MM.1S (cell line): ENCODE results near the gene ADCY5.

ENCODE experiments used
- DNase-seq: peaks from one replicate; pipeline ENCODE4 v3.0.0-alpha.2; 2015
- H2AFZ ChIP-seq: fragments of 300-600 bp; sonication (generic); 2 replicates; pipeline ENCODE4 v1.6.0; 2016; ENCODE audit warnings: antibody characterized with exemption, low read length
- H3F3A ChIP-seq: fragments of 300-600 bp; sonication (generic); 2 replicates; pipeline ENCODE4 v1.6.1; 2016; ENCODE audit warnings: mild to moderate bottlenecking, antibody characterized with exemption, low read length, moderate library complexity, mixed read lengths; ENCODE audit not compliant: insufficient read depth
- H3K27ac ChIP-seq: fragments of 300-600 bp; sonication (generic); 2 replicates; pipeline ENCODE4 v1.5.1; 2016; ENCODE audit warnings: mild to moderate bottlenecking, low read length
- H3K27me3 ChIP-seq: fragments of 300-600 bp; sonication (generic); replicated peaks from 2 replicates; pipeline ENCODE4 v1.6.0; 2016; ENCODE audit warnings: low read length; ENCODE audit not compliant: insufficient read depth
- H3K36me3 ChIP-seq: fragments of 300-600 bp; sonication (generic); replicated peaks from 2 replicates; pipeline ENCODE4 v1.6.1; 2016; ENCODE audit warnings: mild to moderate bottlenecking, low read length, mixed read lengths; ENCODE audit not compliant: insufficient read depth
- H3K4me1 ChIP-seq: fragments of 300-600 bp; sonication (generic); 2 replicates; pipeline ENCODE4 v1.6.1; 2016; ENCODE audit warnings: low read length, mixed read lengths
- H3K4me2 ChIP-seq: fragments of 300-600 bp; sonication (generic); 2 replicates; pipeline ENCODE4 v1.6.0; 2016; ENCODE audit warnings: low read depth, low read length
- H3K4me3 ChIP-seq: fragments of 300-600 bp; sonication (generic); 2 replicates; pipeline ENCODE4 v1.5.1; 2016; ENCODE audit warnings: low read length, mixed read lengths
- H3K79me2 ChIP-seq: fragments of 300-600 bp; sonication (generic); 2 replicates; pipeline ENCODE4 v1.6.1; 2016; ENCODE audit warnings: mixed run types, low read length, mixed read lengths
- H3K9ac ChIP-seq: fragments of 300-600 bp; sonication (generic); 2 replicates; pipeline ENCODE4 v1.6.1; 2016; ENCODE audit warnings: low read length, mixed read lengths
- H3K9me2 ChIP-seq: fragments of 300-600 bp; sonication (generic); replicated peaks from 2 replicates; pipeline ENCODE4 v1.6.1; 2016; ENCODE audit warnings: mild to moderate bottlenecking, low read length, mixed read lengths; ENCODE audit not compliant: insufficient read depth
- H3K9me3 ChIP-seq: fragments of 300-600 bp; sonication (generic); replicated peaks from 2 replicates; pipeline ENCODE4 v1.6.1; 2016; ENCODE audit warnings: mild to moderate bottlenecking, low read length, mixed read lengths; ENCODE audit not compliant: insufficient read depth
- H4K20me1 ChIP-seq: fragments of 300-600 bp; sonication (generic); 2 replicates; pipeline ENCODE4 v1.6.1; 2016; ENCODE audit warnings: mild to moderate bottlenecking, low read length, moderate library complexity, mixed read lengths; ENCODE audit not compliant: insufficient read depth
- CTCF ChIP-seq: fragments of 300-600 bp; sonication (generic); IDR thresholded peaks from 2 replicates; pipeline ENCODE4 v1.5.1; 2016; ENCODE audit warnings: antibody characterized with exemption, low read length, mixed read lengths
- EZH2 ChIP-seq: fragments of 300-600 bp; sonication (generic); optimal IDR thresholded peaks from 2 replicates; pipeline ENCODE3; 2017; ENCODE audit warnings: low read depth, mild to moderate bottlenecking, antibody characterized with exemption, low read length, mixed read lengths
- EZH2phosphoT487 ChIP-seq: fragments of 300-600 bp; sonication (generic); IDR thresholded peaks from 2 replicates; pipeline ENCODE4 v1.6.1; 2018; ENCODE audit warnings: antibody characterized with exemption, low read length

The ADCY5 gene

GRCh38 chr3:123302961-123303360 lies 145.9 kb downstream of the ADCY5 start:
- H3F3A ChIP-seq = no peaks in the 10 kb centered on the region
- no peak overlapping the region for H3K9ac ChIP-seq
- H3K27me3 ChIP-seq = no peaks in the 10 kb centered on the region
- TF ChIP-seq EZH2 (no peak), CTCF (no peak), EZH2phosphoT487 (no peak)
- no peak overlapping the region for H3K4me2 ChIP-seq
- no peak overlapping the region for H3K4me3 ChIP-seq
- no peak overlapping the region for H2AFZ ChIP-seq
- H3K79me2 ChIP-seq = no peaks in the 10 kb centered on the region
- no peaks in the 10 kb centered on the region for H3K9me3 ChIP-seq
- H4K20me1 ChIP-seq = no peaks in the 10 kb centered on the region
- H3K4me1 ChIP-seq = no peaks in the 10 kb centered on the region
- no peak for DNase-seq
- H3K36me3 ChIP-seq = no peaks in the 10 kb centered on the region
- no peak overlapping the region for H3K27ac ChIP-seq
- H3K9me2 ChIP-seq = no peaks in the 10 kb centered on the region

DNA sequence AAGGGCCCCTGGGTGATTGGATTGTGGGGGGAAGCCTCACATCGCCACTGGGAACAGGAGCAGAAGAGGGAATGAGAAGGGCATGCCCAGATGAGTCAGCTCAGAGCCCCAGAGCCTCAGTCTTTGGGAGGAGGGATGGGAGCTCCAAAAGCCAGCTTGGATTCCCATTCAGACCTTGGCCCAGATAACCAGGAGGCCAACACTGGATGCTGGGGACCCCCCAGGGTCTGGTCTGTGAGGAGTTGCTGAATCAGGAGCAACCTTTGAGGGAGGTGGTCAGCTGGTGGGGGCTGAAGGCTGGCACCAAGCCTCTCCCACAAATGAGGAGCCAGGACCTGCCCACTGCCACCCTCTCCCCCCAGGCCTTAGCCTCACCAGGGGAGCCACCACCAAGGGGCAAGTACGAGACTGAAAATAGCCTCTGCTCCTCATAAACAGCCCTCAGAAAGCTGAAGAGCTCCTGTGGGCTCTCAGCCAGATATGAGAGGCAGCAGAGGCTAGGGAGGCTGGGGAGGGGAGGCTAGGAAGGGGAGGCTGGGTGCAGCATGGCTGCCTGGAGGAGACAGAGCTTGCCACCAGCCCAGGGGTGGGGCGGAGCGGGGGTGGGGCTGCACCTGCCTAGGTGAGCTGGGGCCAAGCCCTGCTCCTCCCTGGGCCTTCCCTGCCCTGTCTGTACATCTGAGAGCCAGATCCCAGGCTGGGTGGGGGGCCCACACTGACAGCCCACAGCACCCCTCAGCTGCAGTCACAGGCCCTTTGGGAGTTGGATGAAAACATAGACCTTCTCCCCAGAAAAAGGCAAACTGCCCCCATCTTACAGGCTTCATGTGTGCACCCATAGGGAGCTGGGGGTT lies 147.3 kb downstream of the ADCY5 start:
- H3K79me2 ChIP-seq = no peaks in the 10 kb centered on the region
- no peak overlapping the region for H3K27ac ChIP-seq
- no peak overlapping the region for H3K4me3 ChIP-seq
- no peak overlapping the region for H3K4me2 ChIP-seq
- H3K36me3 ChIP-seq = no peaks in the 10 kb centered on the region
- H3K4me1 ChIP-seq = no peaks in the 10 kb centered on the region
- H3F3A ChIP-seq = no peaks in the 10 kb centered on the region
- no peaks in the 10 kb centered on the region for H4K20me1 ChIP-seq
- H3K9ac ChIP-seq = no peak overlapping the region
- no peaks in the 10 kb centered on the region for H3K27me3 ChIP-seq
- no peak for DNase-seq
- no peaks in the 10 kb centered on the region for H3K9me2 ChIP-seq
- TF ChIP-seq EZH2phosphoT487 (no peak), CTCF (no peak), EZH2 (no peak)
- H3K9me3 ChIP-seq = no peaks in the 10 kb centered on the region
- no peak overlapping the region for H2AFZ ChIP-seq

DNA sequence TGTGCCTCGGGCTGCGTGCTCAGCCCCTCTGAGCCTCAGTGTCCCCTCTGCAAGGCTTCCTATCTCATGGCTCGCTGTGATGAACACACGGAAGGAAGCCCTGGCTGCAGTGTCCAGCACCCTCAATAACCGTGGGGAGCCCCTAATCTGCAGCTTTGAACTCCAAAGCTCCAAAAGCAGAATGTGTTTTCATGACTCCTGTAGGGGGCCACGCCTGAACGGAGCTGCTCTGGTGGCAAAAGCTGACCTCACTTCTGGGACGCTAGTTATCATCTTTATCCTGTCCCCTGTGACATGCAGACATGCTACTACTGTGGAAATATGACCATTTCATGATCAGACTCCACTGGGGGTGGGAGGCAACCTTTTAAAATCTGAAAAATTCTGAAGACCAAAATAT lies 148.3 kb downstream of the ADCY5 start:
- Histone ChIP-seq H3K4me1 (no peaks in the 10 kb centered on the region), H2AFZ (no peak overlapping the region), H4K20me1 (no peaks in the 10 kb centered on the region), H3K9me3 (no peaks in the 10 kb centered on the region), H3K27me3 (no peaks in the 10 kb centered on the region), H3K79me2 (no peaks in the 10 kb centered on the region), H3K27ac (no peak overlapping the region), H3F3A (no peaks in the 10 kb centered on the region), H3K4me2 (no peak overlapping the region), H3K36me3 (no peaks in the 10 kb centered on the region), H3K9me2 (no peaks in the 10 kb centered on the region), H3K4me3 (no peak overlapping the region), H3K9ac (no peak overlapping the region)
- TF ChIP-seq EZH2phosphoT487 (no peak), CTCF (no peak), EZH2 (no peak)
- no peak for DNase-seq
